Measurements from ENCODE around the gene GHRHR.

GHRHR gene

GRCh38 chr7:30963842-30964241, at the start of gene GHRHR:
TSS of gene GHRHR (plus strand) at chr7:30963953. CDS start at chr7:30964069, 116 bp downstream.
- DNase-seq, result no peak

- DNase-seq, result no peak
Observed at GRCh38 chr7:30914596-30914995, 49.2 kb upstream of the GHRHR start.

- DNase-seq, result no peak
Observed at GRCh38 chr7:30915005-30915601, 48.6 kb upstream of the GHRHR start.

GRCh38 chr7:30915751-30916150, 48.0 kb upstream of the GHRHR start:
- DNase-seq, result no peak

- no peak for DNase-seq
Observed at GRCh38 chr7:30916255-30916654, 47.5 kb upstream of the GHRHR start.

GRCh38 chr7:30916767-30917166, 47.0 kb upstream of the GHRHR start:
- no peak for DNase-seq

- DNase-seq, result no peak
Observed at GRCh38 chr7:30917216-30917893, 46.4 kb upstream of the GHRHR start.

- no peak for DNase-seq
Observed at GRCh38 chr7:30918676-30919075, 45.1 kb upstream of the GHRHR start.

- no peak for DNase-seq
Observed at GRCh38 chr7:30920021-30920583, 43.7 kb upstream of the GHRHR start.

- DNase-seq, result no peak
Observed at GRCh38 chr7:30920584-30921539, 42.9 kb upstream of the GHRHR start.

GRCh38 chr7:30921540-30922401, 42.0 kb upstream of the GHRHR start:
- DNase-seq, result no peak

- DNase-seq, result no peak
Observed at GRCh38 chr7:30922596-30922995, 41.2 kb upstream of the GHRHR start.

- no peak for DNase-seq
Observed at GRCh38 chr7:30923009-30923773, 40.6 kb upstream of the GHRHR start.

GRCh38 chr7:30923774-30924413, 39.9 kb upstream of the GHRHR start:
- DNase-seq, result no peak

- no peak for DNase-seq
Observed at GRCh38 chr7:30924624-30925023, 39.1 kb upstream of the GHRHR start.

GRCh38 chr7:30925117-30925516, 38.6 kb upstream of the GHRHR start:
- no peak for DNase-seq

GRCh38 chr7:30925913-30926312, 37.8 kb upstream of the GHRHR start:
- DNase-seq, result no peak

- DNase-seq, result no peak
Observed at GRCh38 chr7:30926313-30926712, 37.4 kb upstream of the GHRHR start.

- no peak for DNase-seq
Observed at GRCh38 chr7:30927040-30927439, 36.7 kb upstream of the GHRHR start.

- no peak for DNase-seq
Observed at GRCh38 chr7:30927559-30927958, 36.2 kb upstream of the GHRHR start.

- no peak for DNase-seq
Observed at GRCh38 chr7:30928254-30928872, 35.4 kb upstream of the GHRHR start.
